Measurements from ENCODE around the gene COPA. TPM values are rescaled to one million over a fixed set of nuclear protein-coding genes. Genes with fewer than 3 reads are reported as not detected.

COPA gene
- total RNA-seq, 1 experiment from 2014 or later, result 118 TPM

- Histone ChIP-seq H3K27me3 (ENCODE audit: control insufficient read depth, insufficient read depth, low read length) (no peaks in the 10 kb centered on the region), H3K36me3 (ENCODE audit: control insufficient read depth, insufficient read depth, low read length) (peaks cover 12% of the 10 kb centered on the region; the same call in 1 of the 2 replicates), H3K27ac (ENCODE audit: low read length) (no peak overlapping the region), H3K9me3 (ENCODE audit: control insufficient read depth, insufficient read depth, low read depth, low read length) (no peaks in the 10 kb centered on the region), H3K4me3 (ENCODE audit: low read depth in 2 of 2, low read length in 2 of 2) (no peak overlapping the region), H3K4me1 (ENCODE audit: control insufficient read depth, insufficient read depth, low read length) (no peaks in the 10 kb centered on the region)
- in situ Hi-C loops (cut with HindIII; ENCODE audit: low pct_unique_long_range_greater_than_20kb, low sequenced_read_pairs) (no loop called here), intact Hi-C loops (cut with micrococcal nuclease; ENCODE audit: unreplicated experiment) (no loop called here)
- BruUV-seq (replicated peaks), result no TSS peak
- ChIA-PET CTCF (no interaction called here), POLR2A (interaction anchor here (0.6 kb wide), 1 partner anchor 119 kb away, joined by 3 read pairs; no protein-coding TSS in a partner anchor)
- DNase-seq (ENCODE audit: low read depth, low spot score) (no peak), ATAC-seq (no peak)
- TF ChIP-seq REST (IDR thresholded peaks at IDR 0.05; ENCODE audit: insufficient read depth in 1 of 2, low read depth in 2 of 2, low read length in 1 of 2) (no peak), SIN3A (IDR thresholded peaks at IDR 0.05; ENCODE audit: borderline replicate concordance, insufficient read depth, low read depth, low read length) (no peak), POLR2AphosphoS5 (IDR thresholded peaks at IDR 0.05; ENCODE audit: low read depth, low read length) (no peak), TCF7L2 (IDR thresholded peaks at IDR 0.05; ENCODE audit: low read depth, low read length) (no peak), CTCF (IDR thresholded peaks at IDR 0.05) (no peak)
Observed at GRCh38 chr1:160277330-160277729, 65.7 kb downstream of the COPA start.

GRCh38 chr1:160271025-160271424 lies 72.0 kb downstream of the COPA start:
- ChIA-PET POLR2A (no interaction called here), CTCF (no interaction called here)
- ATAC-seq, result no peak
- Histone ChIP-seq H3K27me3 (ENCODE audit: control insufficient read depth, insufficient read depth, low read length) (no peaks in the 10 kb centered on the region), H3K9me3 (ENCODE audit: control insufficient read depth, insufficient read depth, low read depth, low read length) (no peaks in the 10 kb centered on the region), H3K36me3 (ENCODE audit: control insufficient read depth, insufficient read depth, low read length) (no peaks in the 10 kb centered on the region), H3K27ac (ENCODE audit: low read length) (no peak overlapping the region), H3K4me3 (ENCODE audit: low read depth in 2 of 2, low read length in 2 of 2) (no peak overlapping the region), H3K4me1 (ENCODE audit: control insufficient read depth, insufficient read depth, low read length) (no peaks in the 10 kb centered on the region)
- TF ChIP-seq REST (IDR thresholded peaks at IDR 0.05; ENCODE audit: insufficient read depth in 1 of 2, low read depth in 2 of 2, low read length in 1 of 2) (no peak), POLR2AphosphoS5 (IDR thresholded peaks at IDR 0.05; ENCODE audit: low read depth, low read length) (no peak), SIN3A (IDR thresholded peaks at IDR 0.05; ENCODE audit: borderline replicate concordance, insufficient read depth, low read depth, low read length) (no peak), CTCF (IDR thresholded peaks at IDR 0.05) (no peak), TCF7L2 (IDR thresholded peaks at IDR 0.05; ENCODE audit: low read depth, low read length) (no peak)
- DNase-seq (ENCODE audit: low read depth, low spot score), result no peak
- no TSS peak for BruUV-seq (replicated peaks)
- intact Hi-C loops (cut with micrococcal nuclease; ENCODE audit: unreplicated experiment) (no loop called here), in situ Hi-C loops (cut with HindIII; ENCODE audit: low pct_unique_long_range_greater_than_20kb, low sequenced_read_pairs) (no loop called here)

Data from Panc1 (cell line).